Skeletal muscle tissue (tissue), 4 donors: ENCODE results near the gene KMT2B. TPM values are rescaled to one million over a fixed set of nuclear protein-coding genes. Genes with fewer than 3 reads are reported as not detected.

Source experiments
- H3K27ac ChIP-seq: one replicate; pipeline ENCODE4 v1.7.0; 2013; ENCODE audit warnings: mild to moderate bottlenecking, low read depth, low read length, inconsistent platforms
- H3K27me3 ChIP-seq, 3 donors: one replicate each; pipeline ENCODE4 v1.7.0; 2013; ENCODE audit warnings: low read length in 3 of 3; ENCODE audit not compliant: control insufficient read depth in 3 of 3, insufficient read depth in 3 of 3
- H3K36me3 ChIP-seq, 3 donors: one replicate each; pipeline ENCODE4 v1.7.0; 2013; ENCODE audit warnings: low read length in 3 of 3; ENCODE audit not compliant: control insufficient read depth in 3 of 3, insufficient read depth in 3 of 3
- H3K4me1 ChIP-seq, 3 donors: one replicate each; pipeline ENCODE4 v1.7.0; 2013; ENCODE audit warnings: low read length in 3 of 3, mild to moderate bottlenecking in 3 of 3; ENCODE audit not compliant: control insufficient read depth in 3 of 3, insufficient read depth in 3 of 3
- H3K4me3 ChIP-seq, 3 donors: one replicate each; pipeline ENCODE4 v1.7.0; 2013; ENCODE audit warnings: low read length in 3 of 3
- H3K9ac ChIP-seq, 3 donors: one replicate each; pipeline ENCODE4 v1.7.0; 2013; ENCODE audit warnings: low read length in 3 of 3, mild to moderate bottlenecking in 3 of 3, moderate library complexity in 2 of 3, low read depth in 1 of 3
- H3K9me3 ChIP-seq, 3 donors: one replicate each; pipeline ENCODE4 v1.7.0; 2013; ENCODE audit warnings: low read length in 3 of 3; ENCODE audit not compliant: control insufficient read depth in 3 of 3
- total RNA-seq: library from RNA; depleted of rRNA; stranded (reverse); fragments of >200 nt; gene quantifications from one replicate; pipeline ENCODE4 v1.2.3, GENCODE V29; 2014
- donor health status: Osteomylitis.

The KMT2B gene
- total RNA-seq, 1 donor from 2014 or later: 5.7 TPM

DNA sequence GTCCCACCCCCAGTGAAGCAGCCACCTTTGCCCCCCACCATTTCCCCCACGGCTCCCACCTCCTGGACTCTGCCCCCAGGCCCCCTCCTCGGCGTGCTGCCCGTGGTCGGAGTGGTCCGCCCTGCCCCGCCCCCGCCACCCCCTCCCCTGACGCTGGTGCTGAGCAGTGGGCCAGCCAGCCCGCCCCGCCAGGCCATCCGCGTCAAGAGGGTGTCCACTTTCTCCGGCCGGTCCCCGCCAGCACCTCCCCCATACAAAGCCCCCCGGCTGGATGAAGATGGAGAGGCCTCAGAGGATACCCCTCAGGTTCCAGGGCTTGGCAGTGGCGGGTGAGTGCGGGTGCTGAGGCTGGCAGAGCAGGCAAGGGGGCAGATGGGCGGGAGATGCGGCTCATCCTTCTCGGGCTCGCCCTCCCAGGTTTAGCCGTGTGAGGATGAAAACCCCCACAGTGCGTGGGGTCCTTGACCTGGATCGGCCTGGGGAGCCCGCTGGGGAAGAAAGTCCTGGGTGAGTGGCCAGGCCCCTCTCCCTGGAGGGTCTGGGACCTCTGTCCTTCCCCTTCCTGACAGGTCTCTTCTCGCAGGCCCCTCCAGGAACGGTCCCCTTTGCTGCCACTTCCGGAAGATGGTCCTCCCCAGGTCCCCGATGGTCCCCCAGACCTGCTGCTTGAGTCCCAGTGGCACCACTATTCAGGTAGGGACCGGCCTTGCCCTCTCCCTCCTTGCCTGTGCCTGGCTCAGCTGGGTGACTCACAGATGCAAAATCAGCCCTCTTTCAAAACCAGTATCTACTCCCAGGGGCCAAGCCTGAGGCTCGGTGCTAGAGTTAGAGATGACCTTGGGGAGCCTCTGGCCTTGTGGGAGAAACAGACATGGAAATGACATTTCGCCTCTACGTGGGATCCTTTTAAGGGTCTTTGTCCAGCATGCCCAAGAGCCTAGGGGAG, 15.7 kb downstream of the KMT2B start:
- peaks cover 78 to 86% (median 85%) of the 10 kb centered on the region in 3 donors for H3K36me3 ChIP-seq

DNA sequence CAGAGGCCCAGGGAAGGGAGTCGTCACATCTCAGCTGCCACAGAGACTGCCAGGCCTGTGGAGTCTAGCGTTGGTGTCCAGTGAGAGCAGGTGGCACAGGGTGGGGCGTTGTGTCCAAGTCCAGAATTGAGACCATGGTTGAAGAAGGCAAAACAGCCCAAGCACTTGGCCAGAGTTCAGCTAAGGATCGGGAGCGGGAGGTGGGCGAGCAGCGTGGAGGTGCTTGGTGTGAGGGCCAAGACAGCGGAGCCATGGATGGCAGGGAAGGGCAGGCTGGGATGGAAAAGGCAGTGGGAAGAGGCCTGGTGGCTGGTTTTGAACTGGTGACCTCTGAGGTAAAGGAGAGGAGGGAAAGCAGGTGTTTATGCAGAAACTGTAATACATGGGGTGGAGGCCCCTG, 16.5 kb downstream of the KMT2B start:
- Histone ChIP-seq H3K4me3 (no peak overlapping the region), H3K27ac (no peak overlapping the region)

More for the DNA sequence above, 15.7 kb downstream of the KMT2B start:
- H3K27me3 ChIP-seq: no peaks in the 10 kb centered on the region
- H3K4me3 ChIP-seq: no peak overlapping the region
- no peak overlapping the region for H3K27ac ChIP-seq
- H3K9me3 ChIP-seq: no peaks in the 10 kb centered on the region
- H3K9ac ChIP-seq: no peak overlapping the region
- no peaks in the 10 kb centered on the region for H3K4me1 ChIP-seq

DNA sequence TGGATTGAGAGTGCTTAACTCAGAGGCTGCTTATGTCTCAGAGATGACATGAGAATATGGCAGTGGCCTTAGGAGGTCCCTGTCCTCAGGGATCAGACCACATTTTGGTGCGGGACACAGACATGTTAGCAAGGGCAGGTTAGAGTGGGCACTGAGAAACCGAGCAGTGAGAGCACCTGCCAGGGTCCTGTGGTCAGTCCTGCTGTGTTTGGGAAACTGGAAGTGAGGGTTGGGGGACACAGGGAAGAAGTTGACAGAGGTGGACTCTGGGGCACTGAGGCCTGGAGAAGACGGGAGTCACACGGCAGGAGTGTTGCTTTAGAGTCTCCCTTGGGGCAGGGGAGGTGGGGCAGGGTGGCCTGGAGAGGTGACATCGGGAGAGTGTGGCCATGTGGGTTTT, 17.1 kb downstream of the KMT2B start:
- Histone ChIP-seq H3K4me1 (peaks cover 4 to 10% (median 4%) of the 10 kb centered on the region in 3 donors), H3K36me3 (peaks cover 69 to 78% (median 76%) of the 10 kb centered on the region in 3 donors), H3K27ac (no peak overlapping the region), H3K9me3 (no peaks in the 10 kb centered on the region), H3K9ac (no peak overlapping the region), H3K4me3 (no peak overlapping the region), H3K27me3 (no peaks in the 10 kb centered on the region)

More for the DNA sequence above, 16.5 kb downstream of the KMT2B start:
- peaks cover 75 to 84% (median 82%) of the 10 kb centered on the region in 3 donors for H3K36me3 ChIP-seq
- H3K9ac ChIP-seq: peak overlapping the region in 1 of 3 donors; percentile 16
- H3K4me1 ChIP-seq: peaks cover 0 to 4% (median 0%) of the 10 kb centered on the region in 3 donors
- no peaks in the 10 kb centered on the region for H3K27me3 ChIP-seq
- no peaks in the 10 kb centered on the region for H3K9me3 ChIP-seq

DNA sequence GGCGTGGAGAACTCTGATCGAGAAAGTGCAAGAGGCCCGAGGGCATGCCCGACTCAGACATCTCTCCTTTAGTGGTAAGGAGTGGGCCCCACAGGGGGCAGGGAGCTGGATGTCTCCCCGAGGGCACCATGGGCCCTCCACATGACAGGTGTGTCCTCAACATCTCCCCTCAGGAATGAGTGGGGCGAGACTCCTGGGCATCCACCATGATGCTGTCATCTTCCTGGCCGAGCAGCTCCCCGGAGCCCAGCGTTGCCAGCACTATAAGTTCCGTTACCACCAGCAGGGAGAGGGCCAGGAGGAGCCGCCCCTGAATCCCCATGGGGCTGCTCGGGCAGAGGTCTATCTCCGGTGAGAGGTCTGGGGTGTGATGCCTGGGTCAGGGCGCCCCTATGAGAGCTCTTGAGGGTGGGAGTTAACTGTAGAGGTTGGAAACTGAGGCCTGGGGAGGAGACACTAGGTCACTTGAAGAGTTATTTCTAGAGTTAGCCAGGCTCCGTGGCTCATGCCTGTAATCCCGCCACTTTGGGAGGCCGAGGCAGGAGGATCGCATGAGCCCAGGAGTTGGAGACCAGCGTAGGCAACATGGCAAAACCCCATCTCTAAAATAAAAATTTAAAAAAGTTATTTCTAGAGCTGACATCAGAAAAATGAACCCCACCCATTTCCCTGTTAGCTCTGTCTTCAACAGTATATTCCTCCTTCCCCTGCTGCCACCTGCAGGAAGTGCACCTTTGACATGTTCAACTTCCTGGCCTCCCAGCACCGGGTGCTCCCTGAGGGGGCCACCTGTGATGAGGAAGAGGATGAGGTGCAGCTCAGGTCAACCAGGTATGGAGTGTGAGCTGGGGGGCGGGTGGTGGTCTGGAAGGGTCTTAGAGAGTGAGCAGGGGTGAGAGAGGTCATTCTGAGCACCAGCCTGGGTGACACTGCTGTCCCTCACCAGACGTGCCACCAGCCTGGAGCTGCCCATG, 19.4 kb downstream of the KMT2B start:
- Histone ChIP-seq H3K9me3 (no peaks in the 10 kb centered on the region), H3K36me3 (peaks cover 49 to 59% (median 57%) of the 10 kb centered on the region in 3 donors), H3K27me3 (no peaks in the 10 kb centered on the region), H3K27ac (no peak overlapping the region), H3K4me1 (peaks cover 7 to 22% (median 14%) of the 10 kb centered on the region in 3 donors), H3K9ac (no peak overlapping the region), H3K4me3 (no peak overlapping the region)

DNA sequence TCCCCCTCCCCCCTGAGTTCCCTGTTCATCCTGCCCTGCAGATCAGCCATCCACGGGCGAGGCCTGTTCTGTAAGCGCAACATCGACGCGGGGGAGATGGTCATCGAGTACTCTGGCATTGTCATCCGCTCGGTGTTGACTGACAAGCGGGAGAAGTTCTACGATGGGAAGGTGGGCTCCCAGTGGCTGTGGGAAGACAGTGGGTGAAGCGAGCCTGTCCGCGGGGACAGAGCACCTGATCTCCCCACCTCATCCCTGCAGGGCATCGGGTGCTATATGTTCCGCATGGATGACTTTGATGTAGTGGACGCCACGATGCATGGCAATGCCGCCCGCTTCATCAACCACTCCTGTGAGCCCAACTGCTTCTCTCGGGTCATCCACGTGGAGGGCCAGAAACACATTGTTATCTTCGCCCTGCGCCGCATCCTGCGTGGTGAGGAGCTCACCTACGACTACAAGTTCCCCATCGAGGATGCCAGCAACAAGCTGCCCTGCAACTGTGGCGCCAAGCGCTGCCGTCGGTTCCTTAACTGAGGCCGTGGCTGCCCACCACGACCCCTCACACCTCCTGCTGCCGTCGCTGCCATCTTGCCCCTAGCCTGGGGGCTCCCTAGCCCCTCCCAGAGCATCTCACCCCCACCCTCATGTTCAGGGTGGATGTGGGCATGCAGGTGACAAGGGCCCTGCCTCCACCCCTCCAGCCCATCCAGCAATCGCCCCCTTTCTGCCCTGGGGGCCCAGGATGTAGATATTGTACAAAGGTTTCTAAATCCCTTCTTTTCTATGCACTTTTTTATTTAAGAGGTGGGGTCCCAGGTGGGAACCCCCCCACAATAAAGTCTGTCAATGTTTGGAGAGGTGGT, 20.5 kb downstream of the KMT2B start:
- no peaks in the 10 kb centered on the region for H3K9me3 ChIP-seq
- H3K9ac ChIP-seq: no peak overlapping the region
- no peak overlapping the region for H3K4me3 ChIP-seq
- no peak overlapping the region for H3K27ac ChIP-seq
- peaks cover 56 to 63% (median 60%) of the 10 kb centered on the region in 3 donors for H3K36me3 ChIP-seq
- peaks cover 7 to 29% (median 18%) of the 10 kb centered on the region in 3 donors for H3K4me1 ChIP-seq
- H3K27me3 ChIP-seq: no peaks in the 10 kb centered on the region

DNA sequence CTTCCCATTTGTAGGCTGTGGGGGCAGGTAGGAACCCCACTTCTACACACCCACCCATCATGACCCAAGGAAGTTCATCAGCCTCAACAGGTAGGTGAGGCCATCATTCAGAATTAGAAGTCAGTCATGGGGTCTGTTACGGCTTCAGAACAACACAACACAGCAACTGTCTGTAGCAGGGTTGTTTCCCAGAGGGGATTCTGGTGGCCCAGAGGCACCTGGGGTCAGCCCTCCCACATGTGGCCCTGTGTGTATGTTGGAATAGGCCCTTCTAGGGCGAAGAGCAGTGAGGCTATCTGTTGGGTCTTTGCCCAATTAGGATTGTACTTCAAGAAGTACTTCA, 21.1 kb downstream of the KMT2B start:
- peaks cover 7 to 32% (median 20%) of the 10 kb centered on the region in 3 donors for H3K4me1 ChIP-seq
- no peak overlapping the region for H3K27ac ChIP-seq
- H3K36me3 ChIP-seq: peaks cover 51 to 60% (median 58%) of the 10 kb centered on the region in 3 donors
- H3K9ac ChIP-seq: no peak overlapping the region
- H3K9me3 ChIP-seq: no peaks in the 10 kb centered on the region
- H3K27me3 ChIP-seq: no peaks in the 10 kb centered on the region
- H3K4me3 ChIP-seq: no peak overlapping the region

DNA sequence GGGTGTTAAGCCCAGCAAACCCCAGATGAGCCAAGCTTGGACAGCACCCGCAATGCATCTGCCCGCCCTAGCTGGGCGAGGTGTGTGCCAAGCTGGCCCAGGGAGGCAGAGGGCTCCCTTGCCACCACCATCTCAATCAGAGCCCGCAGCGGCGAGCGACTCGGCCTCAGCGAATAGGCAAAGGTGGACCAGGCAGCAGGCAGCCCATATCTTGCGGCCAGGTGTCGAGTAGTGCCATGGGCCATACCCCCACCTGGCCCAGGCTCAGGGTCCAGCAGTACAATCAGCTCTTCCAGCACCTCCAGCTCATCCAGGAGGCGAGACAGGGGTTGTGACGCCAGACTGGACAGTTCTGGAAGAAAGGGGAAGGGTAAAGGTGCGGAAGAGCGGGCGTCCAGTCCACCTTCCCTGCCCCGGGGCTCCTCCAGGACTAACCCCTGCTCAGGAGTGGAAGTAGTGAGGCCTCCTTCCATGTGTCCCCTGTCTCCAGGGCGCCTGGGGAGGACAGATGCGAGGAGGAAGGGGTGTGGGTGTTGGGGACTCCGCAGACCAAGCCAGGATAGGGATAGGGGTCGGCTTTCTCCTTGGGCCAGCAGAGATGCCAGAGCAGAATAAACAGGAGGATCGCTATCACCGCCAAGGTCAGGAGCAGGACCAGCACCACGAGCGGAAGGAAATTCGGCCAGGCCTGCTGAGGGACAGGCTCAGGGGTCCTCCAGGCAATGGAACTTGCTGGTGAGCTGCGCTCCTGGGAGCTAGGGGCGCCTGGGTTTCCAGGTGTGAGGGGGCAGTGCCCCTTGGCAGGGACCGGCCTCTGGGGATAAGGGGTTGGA, 21.7 kb downstream of the KMT2B start:
- Histone ChIP-seq H3K4me3 (peak overlapping the region; percentile 85 to 88 (median 86)), H3K27ac (peak overlapping the region; percentile 87), H3K36me3 (peaks cover 45 to 55% (median 54%) of the 10 kb centered on the region in 3 donors), H3K9me3 (no peaks in the 10 kb centered on the region), H3K27me3 (no peaks in the 10 kb centered on the region), H3K9ac (peak overlapping the region; percentile 30 to 87 (median 79)), H3K4me1 (peaks cover 14 to 39% (median 27%) of the 10 kb centered on the region in 3 donors)

DNA sequence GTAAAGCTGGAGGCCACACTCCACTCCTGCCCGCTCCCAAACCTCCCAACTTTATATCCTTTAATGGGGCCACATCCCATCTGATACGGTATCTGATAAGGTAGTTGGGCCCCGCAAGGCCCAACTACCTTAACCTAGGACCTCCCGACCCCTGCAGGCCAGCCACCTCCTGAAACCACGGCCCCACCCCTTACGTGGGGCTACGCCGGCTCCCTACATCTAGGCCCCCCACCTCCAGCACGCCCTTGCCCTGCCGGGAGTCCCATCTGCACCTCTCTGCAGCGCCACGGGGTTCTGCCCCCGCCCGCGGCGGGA, 22.3 kb downstream of the KMT2B start:
- Histone ChIP-seq H3K9ac (peak overlapping the region; percentile 30 to 87 (median 79)), H3K27me3 (no peaks in the 10 kb centered on the region), H3K27ac (peak overlapping the region; percentile 87), H3K9me3 (no peaks in the 10 kb centered on the region), H3K36me3 (peaks cover 40 to 50% (median 49%) of the 10 kb centered on the region in 3 donors), H3K4me3 (peak overlapping the region; percentile 85 to 88 (median 86)), H3K4me1 (peaks cover 16 to 45% (median 29%) of the 10 kb centered on the region in 3 donors)
